ENCODE measurements around the gene TRAPPC2L.

TRAPPC2L gene, protein sequence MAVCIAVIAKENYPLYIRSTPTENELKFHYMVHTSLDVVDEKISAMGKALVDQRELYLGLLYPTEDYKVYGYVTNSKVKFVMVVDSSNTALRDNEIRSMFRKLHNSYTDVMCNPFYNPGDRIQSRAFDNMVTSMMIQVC

DNA sequence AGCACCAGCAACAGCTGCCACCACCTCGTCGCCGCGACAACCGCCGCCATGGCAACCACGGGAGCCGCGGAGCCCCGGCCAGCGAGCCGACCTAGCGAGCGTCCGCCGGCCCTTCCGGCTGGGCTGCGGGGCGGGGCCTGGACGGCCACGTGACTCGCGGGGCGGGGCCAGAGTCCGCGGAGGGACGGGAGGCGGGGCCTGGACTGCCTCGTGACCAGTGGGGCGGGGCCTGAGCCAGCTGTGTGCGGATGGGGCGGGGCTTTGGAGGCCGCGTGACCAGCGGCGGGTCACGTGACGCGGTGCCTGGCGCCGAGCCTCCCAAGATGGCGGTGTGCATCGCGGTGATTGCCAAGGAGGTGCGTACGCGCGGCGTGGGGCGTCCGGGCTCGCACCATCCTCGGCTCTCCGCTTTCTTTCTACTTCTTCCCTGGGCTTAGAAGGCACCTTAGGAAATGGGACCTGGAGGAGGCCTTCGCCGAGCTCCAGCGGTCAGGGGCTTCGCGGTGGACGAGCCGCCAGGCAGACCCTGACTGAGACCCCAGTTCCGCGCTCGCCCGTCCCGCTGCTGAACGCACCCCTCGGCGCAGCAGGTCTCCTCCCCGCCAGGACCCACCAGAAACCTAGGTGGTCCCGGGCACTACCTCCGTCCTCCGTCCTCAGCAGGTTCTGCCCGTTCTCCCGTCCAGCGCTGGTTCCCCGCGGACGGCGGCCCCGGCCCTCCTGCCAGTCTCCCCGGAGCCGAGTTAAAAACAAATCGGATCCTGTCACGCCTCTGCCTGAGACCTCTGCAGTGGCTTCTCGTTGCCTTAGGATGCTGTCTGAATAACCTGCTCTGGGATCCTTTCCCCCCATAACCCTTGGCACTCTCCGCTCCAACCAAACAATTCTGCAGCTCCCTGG is at the start of gene TRAPPC2L, which contains the start of gene GALNS:
Gene TRAPPC2L, plus strand, starts transcription at position 300 of the 900 bp plus-strand sequence. Its CDS starts 24 bp downstream, at position 324.
Gene GALNS, minus strand, starts transcription at position 120 of the 900 bp plus-strand sequence. Its CDS starts 70 bp downstream, at position 50.
- Mint-ChIP-seq H3K36me3 (ENCODE audit: low read depth) (peaks cover 57% of the 10 kb centered on the region), H3K4me1 (ENCODE audit: low read depth) (peaks cover 62% of the 10 kb centered on the region), H3K27ac (peak within 1 kb of the TSS; percentile 83), H3K27me3 (no peaks in the 10 kb centered on the region), H3K9me3 (no peaks in the 10 kb centered on the region), H3K4me3 (peak within 1 kb of the TSS; percentile 90)
- intact Hi-C loops (cut with micrococcal nuclease) = loop anchor here (2.0 kb wide), 3 partner anchors 44 to 360 kb away; partner anchors contain the start of genes PIEZO1 and ZNF778

- H3K9me3 Mint-ChIP-seq = no peaks in the 10 kb centered on the region
- peaks cover 54% of the 10 kb centered on the region for H3K4me1 Mint-ChIP-seq (ENCODE audit: low read depth)
- no peaks in the 10 kb centered on the region for H3K27me3 Mint-ChIP-seq
- intact Hi-C loops (cut with micrococcal nuclease) = no loop called here
- H3K4me3 Mint-ChIP-seq = no peak overlapping the region
- peaks cover 49% of the 10 kb centered on the region for H3K36me3 Mint-ChIP-seq (ENCODE audit: low read depth)
- peak overlapping the region; percentile 38 for H3K27ac Mint-ChIP-seq
Observed at GRCh38 chr16:88807142-88807625, 49.7 kb upstream of the TRAPPC2L start.

DNA sequence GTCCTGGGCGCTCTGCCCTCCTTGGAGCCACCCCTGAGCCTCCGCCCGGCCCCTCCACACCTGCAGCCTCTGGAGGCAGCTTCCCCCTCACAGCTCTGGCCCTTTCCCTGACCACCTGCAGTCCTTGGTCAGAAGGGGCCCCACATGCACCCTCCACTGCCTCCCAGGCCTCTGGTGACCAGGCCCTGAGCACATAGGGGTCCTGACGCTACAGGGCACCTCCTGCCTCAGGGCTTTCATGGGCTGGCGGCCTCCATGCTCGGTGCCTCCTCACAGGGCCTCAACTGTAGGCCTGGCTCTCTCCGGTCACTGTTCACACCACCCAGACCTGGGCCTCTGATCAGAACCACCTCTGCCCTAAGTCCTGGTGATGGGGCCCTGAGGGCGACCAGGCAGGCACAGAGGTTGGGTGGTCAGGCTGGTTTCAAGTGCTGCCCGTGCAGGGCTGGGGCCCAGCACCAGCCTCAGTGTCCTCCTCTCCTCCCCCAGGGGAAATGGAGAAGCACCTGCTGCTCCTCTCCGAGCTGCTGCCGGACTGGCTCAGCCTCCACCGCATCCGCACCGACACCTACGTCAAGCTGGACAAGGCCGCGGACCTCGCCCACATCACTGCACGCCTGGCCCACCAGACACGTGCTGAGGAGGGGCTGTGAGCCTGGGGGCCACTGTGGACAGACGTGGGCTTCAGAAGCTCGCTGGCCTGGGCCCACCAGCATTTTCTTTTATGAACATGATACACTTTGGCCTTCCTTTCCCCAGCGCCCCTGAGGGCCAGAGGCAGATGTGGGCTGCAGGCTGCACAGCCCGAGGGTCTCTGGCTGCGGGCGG is 49.1 kb upstream of the TRAPPC2L start:
- no peak overlapping the region for H3K4me3 Mint-ChIP-seq
- H3K36me3 Mint-ChIP-seq (ENCODE audit: low read depth) = peaks cover 49% of the 10 kb centered on the region
- peaks cover 55% of the 10 kb centered on the region for H3K4me1 Mint-ChIP-seq (ENCODE audit: low read depth)
- no peaks in the 10 kb centered on the region for H3K27me3 Mint-ChIP-seq
- peak overlapping the region; percentile 38 for H3K27ac Mint-ChIP-seq
- no peaks in the 10 kb centered on the region for H3K9me3 Mint-ChIP-seq
- intact Hi-C loops (cut with micrococcal nuclease) = no loop called here

DNA sequence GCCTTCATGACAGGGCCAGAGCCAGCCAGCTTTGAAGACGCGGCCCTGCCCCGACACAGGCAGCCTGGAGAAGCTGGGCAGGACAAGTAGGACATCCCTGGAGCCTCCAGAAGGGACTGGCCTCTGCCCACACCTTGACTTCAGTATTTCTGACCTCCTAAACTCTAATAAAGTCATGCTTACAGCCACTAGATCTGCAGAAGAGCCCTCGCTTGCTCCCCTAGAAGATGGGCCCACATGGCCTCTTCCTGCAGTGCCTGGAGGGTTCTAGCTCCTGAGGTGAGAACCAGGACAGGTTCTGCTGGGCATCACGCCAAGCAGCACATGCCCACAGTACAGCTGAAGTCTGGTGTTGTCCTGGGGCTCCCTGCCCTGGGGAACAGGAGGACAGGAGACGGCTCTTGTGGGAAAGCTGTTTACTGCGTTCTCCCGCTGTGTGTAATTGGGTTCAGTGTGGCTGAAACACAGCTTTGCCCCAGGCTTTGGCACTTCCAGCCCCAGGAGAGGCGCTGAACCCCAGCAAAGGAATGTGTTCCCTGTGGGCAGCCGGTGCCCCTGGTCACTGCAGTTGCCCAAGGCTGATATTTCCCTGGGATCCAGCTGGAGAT is 47.8 kb upstream of the TRAPPC2L start:
- Mint-ChIP-seq H3K27me3 (no peaks in the 10 kb centered on the region), H3K4me1 (ENCODE audit: low read depth) (peaks cover 53% of the 10 kb centered on the region), H3K4me3 (peak overlapping the region; percentile 7), H3K27ac (no peak overlapping the region), H3K9me3 (no peaks in the 10 kb centered on the region), H3K36me3 (ENCODE audit: low read depth) (peaks cover 49% of the 10 kb centered on the region)
- intact Hi-C loops (cut with micrococcal nuclease) = no loop called here

DNA sequence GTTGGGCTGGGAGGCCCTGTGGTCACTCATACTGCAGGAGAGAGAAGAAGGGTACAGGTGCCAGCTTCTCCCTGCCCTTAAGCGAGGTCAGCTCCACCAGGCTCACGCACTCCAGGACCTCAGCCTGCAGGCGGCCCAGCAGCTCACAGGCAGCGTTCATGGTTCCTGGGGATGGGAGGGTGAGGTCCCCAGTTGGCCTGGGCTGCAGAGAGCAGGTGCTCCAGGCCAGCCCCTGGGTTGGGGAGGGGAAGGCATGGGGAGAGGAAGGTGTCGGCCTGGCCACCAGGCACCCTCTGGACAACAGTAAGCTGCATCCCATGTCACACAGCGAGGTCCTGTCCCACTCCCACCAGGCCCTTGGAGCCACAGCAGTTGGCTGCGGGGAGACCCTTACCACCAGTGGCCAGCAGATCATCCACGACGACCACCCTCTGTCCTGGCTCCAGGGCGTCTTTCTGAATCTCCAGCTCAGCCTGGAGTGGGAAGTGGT is 47.2 kb upstream of the TRAPPC2L start:
- Mint-ChIP-seq H3K9me3 (no peaks in the 10 kb centered on the region), H3K4me3 (peak overlapping the region; percentile 80), H3K27ac (peak overlapping the region; percentile 88), H3K36me3 (ENCODE audit: low read depth) (peaks cover 49% of the 10 kb centered on the region), H3K27me3 (no peaks in the 10 kb centered on the region), H3K4me1 (ENCODE audit: low read depth) (peaks cover 47% of the 10 kb centered on the region)
- intact Hi-C loops (cut with micrococcal nuclease) = loop anchor here (5.0 kb wide), 3 partner anchors 128 to 408 kb away; partner anchors contain the start of gene ZNF778

- Mint-ChIP-seq H3K4me1 (ENCODE audit: low read depth) (peaks cover 41% of the 10 kb centered on the region), H3K36me3 (ENCODE audit: low read depth) (peaks cover 49% of the 10 kb centered on the region), H3K4me3 (peak overlapping the region; percentile 80), H3K9me3 (no peaks in the 10 kb centered on the region), H3K27ac (peak overlapping the region; percentile 88), H3K27me3 (no peaks in the 10 kb centered on the region)
- intact Hi-C loops (cut with micrococcal nuclease) = loop anchor here (5.0 kb wide), 3 partner anchors 127 to 407 kb away; partner anchors contain the start of gene ZNF778
Observed at GRCh38 chr16:88810166-88810911, 46.6 kb upstream of the TRAPPC2L start.

- Mint-ChIP-seq H3K4me1 (ENCODE audit: low read depth) (peaks cover 50% of the 10 kb centered on the region), H3K27me3 (no peaks in the 10 kb centered on the region), H3K4me3 (peak overlapping the region; percentile 80), H3K27ac (peak overlapping the region; percentile 88), H3K9me3 (no peaks in the 10 kb centered on the region), H3K36me3 (ENCODE audit: low read depth) (peaks cover 49% of the 10 kb centered on the region)
- intact Hi-C loops (cut with micrococcal nuclease) = loop anchor here (5.0 kb wide), 3 partner anchors 126 to 406 kb away; partner anchors contain the start of gene ZNF778
Observed at GRCh38 chr16:88810912-88811768, 45.8 kb upstream of the TRAPPC2L start.

DNA sequence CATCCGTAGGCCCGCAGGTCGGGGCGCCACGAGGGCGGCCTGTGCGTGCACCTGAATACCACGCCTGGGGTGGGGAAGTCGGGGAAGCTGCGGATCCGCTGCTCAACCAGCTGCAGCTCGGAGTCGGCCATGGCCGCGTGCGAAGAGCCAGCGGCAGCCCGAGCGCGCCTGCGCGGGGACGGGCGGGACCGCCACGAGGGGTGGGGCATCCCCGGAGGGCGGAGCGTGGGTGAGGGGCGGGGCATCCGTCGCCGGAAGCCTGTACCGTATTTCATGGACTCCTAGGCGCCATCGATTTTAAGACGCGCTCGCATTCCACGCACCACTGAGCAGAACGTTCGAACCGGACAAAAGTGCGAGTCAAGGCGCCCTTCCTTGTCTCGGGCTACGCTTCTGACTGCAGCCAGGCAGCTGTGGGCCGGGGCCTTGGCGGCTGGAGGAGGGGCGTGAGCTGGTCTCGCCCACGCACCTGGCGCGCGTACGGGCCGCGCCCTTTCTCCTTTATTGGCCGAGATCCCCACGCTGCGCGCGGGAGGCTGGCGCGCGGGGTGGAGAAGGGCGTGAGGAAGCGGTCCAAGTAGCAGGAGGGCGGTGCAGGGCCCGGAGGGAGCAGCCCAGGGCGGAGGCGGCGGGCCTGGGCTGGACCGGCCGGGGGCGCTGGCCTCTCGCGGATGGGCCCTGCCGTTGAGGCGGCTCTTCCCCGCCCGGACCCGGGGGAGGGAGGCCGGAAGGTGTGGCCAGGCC is 45.0 kb upstream of the TRAPPC2L start, which contains the start of gene APRT:
Gene APRT, minus strand, starts transcription at position 160 of the 744 bp plus-strand sequence. Its CDS starts 29 bp downstream, at position 131.
- Mint-ChIP-seq H3K27ac (peak within 1 kb of the TSS; percentile 88), H3K4me3 (peak within 1 kb of the TSS; percentile 80), H3K27me3 (no peaks in the 10 kb centered on the region), H3K4me1 (ENCODE audit: low read depth) (peaks cover 51% of the 10 kb centered on the region), H3K9me3 (no peaks in the 10 kb centered on the region), H3K36me3 (ENCODE audit: low read depth) (peaks cover 56% of the 10 kb centered on the region)
- intact Hi-C loops (cut with micrococcal nuclease) = loop anchor here (2.0 to 5.0 kb wide), 4 partner anchors 45 to 405 kb away; partner anchors contain the start of genes GALNS, TRAPPC2L and ZNF778

GRCh38 chr16:88812513-88813268 is 44.2 kb upstream of the TRAPPC2L start:
- Mint-ChIP-seq H3K27me3 (no peaks in the 10 kb centered on the region), H3K4me3 (peak overlapping the region; percentile 80), H3K9me3 (no peaks in the 10 kb centered on the region), H3K27ac (peak overlapping the region; percentile 88), H3K36me3 (ENCODE audit: low read depth) (peaks cover 58% of the 10 kb centered on the region), H3K4me1 (ENCODE audit: low read depth) (peaks cover 48% of the 10 kb centered on the region)
- intact Hi-C loops (cut with micrococcal nuclease) = loop anchor here (2.0 to 5.0 kb wide), 4 partner anchors 44 to 405 kb away; partner anchors contain the start of genes GALNS, TRAPPC2L and ZNF778

GRCh38 chr16:88813269-88814143 is 43.4 kb upstream of the TRAPPC2L start:
- H3K4me3 Mint-ChIP-seq = peak overlapping the region; percentile 80
- intact Hi-C loops (cut with micrococcal nuclease) = loop anchor here (2.0 to 5.0 kb wide), 4 partner anchors 43 to 404 kb away; partner anchors contain the start of genes GALNS, TRAPPC2L and ZNF778
- peaks cover 40% of the 10 kb centered on the region for H3K4me1 Mint-ChIP-seq (ENCODE audit: low read depth)
- H3K27me3 Mint-ChIP-seq = no peaks in the 10 kb centered on the region
- H3K27ac Mint-ChIP-seq = peak overlapping the region; percentile 88
- H3K36me3 Mint-ChIP-seq (ENCODE audit: low read depth) = peaks cover 57% of the 10 kb centered on the region
- no peaks in the 10 kb centered on the region for H3K9me3 Mint-ChIP-seq
